Measurements from ENCODE around the gene C19orf18.

DNA sequence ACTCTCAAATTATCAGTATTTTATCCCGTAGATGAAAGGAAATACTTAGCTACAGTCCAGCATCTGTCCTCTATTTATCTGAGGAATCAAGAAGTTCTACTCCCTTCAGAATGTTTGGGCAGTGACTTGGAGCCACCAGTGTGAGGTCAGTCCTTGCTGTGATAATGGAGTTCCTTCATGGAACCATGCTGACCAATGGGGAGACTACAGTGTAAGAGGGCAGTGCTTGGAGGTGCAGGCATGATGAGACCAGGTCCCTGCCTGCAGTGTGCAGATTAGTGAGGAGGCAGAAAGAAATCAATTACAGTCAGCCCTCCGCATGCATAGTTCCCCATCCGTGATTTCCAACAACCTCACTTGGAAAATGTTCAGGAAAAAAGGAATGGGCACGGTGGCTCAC is at the start of gene C19orf18:
- TF ChIP-seq, protein P1, sequence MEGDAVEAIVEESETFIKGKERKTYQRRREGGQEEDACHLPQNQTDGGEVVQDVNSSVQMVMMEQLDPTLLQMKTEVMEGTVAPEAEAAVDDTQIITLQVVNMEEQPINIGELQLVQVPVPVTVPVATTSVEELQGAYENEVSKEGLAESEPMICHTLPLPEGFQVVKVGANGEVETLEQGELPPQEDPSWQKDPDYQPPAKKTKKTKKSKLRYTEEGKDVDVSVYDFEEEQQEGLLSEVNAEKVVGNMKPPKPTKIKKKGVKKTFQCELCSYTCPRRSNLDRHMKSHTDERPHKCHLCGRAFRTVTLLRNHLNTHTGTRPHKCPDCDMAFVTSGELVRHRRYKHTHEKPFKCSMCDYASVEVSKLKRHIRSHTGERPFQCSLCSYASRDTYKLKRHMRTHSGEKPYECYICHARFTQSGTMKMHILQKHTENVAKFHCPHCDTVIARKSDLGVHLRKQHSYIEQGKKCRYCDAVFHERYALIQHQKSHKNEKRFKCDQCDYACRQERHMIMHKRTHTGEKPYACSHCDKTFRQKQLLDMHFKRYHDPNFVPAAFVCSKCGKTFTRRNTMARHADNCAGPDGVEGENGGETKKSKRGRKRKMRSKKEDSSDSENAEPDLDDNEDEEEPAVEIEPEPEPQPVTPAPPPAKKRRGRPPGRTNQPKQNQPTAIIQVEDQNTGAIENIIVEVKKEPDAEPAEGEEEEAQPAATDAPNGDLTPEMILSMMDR (IDR thresholded peaks at IDR 0.05; ENCODE audit: borderline replicate concordance, extremely low read depth, low read length, poor library complexity, severe bottlenecking), result no peak
- TF ChIP-seq EZH2 (IDR thresholded peaks at IDR 0.05; ENCODE audit: borderline replicate concordance, low read depth, low read length, severe bottlenecking), result no peak

Data from DND-41 (cell line).